NCI-H2029 (cell line): ENCODE results near the gene LAMC1.
A peak's percentile ranks its signal among the peaks of the same experiment; 100 is the strongest.

Experiments used
- DNase-seq: peaks from one replicate; lab custom pipeline; 2025; lab: John Stamatoyannopoulos, UW

LAMC1 gene

DNA sequence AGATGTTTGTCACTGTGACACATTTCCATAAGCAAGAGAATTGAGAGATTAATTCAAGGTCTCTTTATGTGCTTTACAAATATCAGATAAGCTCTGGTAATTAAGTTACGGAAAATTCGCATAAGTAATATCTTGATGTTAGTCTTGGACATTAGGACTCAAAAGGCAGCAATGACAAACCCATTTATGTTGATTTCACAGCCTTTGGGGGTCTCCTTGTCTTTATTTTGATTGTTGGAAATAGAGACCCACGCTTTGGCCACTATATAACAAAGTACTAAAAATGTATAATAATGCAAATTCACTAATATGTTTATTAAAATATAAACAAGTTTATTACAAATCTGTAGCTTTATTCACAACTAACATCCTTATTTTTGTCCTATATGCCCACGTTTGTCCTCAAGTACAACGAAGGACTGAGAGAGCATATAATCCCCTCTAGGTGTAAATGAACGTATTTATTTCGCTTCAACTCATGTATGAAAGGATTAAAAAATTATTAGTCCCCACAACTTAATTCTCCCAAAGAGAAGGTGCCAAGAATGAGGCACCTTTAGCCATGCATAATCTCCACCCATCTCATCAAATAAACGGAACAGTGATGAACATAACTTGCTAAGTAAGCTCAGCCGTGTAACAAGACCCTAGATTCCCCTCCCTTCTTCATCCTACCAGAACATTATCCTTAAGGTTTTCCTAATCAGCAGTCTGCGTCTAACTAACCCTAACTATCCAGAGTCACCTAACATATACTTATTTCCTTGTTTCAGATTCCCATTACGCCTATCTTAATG lies 1.6 kb upstream of the LAMC1 start:
- no peak for DNase-seq

DNA sequence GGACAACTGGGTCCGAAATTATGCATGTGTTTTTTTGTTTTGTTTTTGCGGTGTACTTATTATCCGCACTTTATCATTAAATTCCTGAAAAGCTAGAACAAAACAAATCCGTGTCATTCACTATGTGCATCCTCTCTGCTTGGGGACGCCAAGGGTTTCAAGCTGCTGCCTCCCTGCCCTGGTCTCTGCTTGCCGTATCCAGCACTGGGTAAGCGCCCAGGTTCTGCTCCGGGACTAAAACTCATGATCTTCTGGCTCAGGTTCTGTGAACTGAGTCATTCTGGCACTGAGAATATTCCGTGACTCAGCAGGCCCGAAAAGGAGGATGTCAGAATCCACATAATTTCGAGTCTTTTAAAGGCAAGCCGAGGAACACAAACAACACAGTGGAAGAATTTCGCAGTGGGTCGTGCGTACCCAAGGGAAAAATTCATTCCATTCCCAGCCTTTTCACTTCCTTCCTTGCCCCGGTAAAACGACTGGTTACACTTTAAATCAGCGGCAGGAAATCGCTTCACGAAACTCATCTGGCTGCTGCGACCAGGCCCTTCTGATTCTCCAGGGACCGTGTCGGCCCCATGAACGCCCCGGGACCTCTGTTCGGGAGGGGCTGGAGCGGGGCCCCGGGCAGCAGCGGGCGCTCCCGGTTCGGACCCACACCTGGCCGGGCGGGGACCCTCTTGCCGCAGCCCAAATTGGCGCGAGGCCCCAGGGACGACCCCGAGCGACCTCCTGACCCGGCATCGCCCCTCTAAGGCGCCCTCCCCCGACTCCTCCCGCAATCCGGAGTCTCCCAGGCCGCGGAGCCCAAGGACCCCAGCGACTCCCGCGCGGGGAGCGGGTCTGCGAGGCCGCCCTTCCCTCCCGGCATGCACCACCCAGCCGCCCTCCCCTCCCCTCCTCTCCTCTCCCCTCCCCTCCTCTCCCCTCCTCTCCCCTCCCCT lies 746 bp upstream of the LAMC1 start:
- peak; percentile 48 for DNase-seq

DNA sequence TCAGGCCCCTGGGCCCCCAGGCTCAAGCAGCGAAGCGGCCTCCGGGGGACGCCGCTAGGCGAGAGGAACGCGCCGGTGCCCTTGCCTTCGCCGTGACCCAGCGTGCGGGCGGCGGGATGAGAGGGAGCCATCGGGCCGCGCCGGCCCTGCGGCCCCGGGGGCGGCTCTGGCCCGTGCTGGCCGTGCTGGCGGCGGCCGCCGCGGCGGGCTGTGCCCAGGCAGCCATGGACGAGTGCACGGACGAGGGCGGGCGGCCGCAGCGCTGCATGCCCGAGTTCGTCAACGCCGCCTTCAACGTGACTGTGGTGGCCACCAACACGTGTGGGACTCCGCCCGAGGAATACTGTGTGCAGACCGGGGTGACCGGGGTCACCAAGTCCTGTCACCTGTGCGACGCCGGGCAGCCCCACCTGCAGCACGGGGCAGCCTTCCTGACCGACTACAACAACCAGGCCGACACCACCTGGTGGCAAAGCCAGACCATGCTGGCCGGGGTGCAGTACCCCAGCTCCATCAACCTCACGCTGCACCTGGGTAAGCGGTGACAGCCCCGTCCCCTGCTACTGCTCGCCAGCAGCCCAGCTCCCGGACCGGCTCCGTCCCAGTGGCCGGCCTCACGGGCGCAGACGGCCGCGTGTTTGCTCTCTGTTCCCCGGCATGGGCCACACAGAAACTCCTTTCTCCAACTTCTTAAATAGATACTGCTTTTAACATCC lies 539 bp downstream of the LAMC1 start:
- peak; percentile 30 for DNase-seq

DNA sequence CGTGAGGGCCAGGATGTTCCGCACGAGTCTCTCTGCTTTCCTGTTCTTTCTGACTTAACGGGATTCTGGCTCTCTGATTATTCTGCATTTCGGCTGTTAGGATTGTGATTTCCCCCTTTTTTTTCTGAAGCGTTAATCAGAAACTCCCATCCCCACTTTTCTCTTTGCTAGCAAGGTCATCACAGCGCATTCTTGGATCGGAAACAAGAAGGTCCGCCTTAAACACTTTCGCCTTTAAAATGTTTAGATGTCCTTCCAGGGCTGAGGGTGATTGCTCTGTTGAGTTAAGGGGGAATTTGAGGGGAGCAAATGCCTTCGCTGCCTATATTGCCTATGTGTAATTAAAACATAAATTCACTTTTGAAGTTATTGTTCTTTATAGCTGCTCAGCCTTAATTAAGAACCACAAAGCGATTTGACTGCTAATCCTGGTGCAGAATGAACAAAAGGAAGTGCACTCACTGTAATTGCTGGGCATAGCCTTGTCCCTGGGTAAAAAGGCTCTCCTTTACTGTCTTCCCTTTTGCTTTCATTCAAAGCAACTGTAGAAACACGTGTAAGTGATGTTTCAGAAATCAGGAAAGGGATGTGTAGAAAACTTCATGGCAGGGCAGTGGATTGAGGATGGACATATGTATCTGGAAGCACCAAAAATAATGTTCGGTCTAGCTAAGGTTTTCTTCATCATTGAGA lies 1.2 kb downstream of the LAMC1 start:
- no peak for DNase-seq

DNA sequence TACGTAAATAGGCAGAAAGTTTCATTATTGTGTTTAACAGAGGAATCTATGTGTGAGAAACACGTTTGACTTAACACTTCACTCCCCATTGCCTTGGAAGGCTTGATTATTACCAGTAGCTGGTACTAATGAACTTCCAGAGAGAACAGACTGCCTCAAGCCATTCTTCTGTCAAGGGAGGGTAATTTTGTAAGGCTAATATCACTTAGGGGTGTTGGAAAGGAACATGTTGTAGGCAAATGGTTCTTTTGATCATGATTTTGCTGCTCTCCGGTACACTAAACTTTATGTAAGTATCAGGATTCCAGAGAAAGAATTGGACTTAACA lies 1.8 kb downstream of the LAMC1 start:
- DNase-seq: no peak

DNA sequence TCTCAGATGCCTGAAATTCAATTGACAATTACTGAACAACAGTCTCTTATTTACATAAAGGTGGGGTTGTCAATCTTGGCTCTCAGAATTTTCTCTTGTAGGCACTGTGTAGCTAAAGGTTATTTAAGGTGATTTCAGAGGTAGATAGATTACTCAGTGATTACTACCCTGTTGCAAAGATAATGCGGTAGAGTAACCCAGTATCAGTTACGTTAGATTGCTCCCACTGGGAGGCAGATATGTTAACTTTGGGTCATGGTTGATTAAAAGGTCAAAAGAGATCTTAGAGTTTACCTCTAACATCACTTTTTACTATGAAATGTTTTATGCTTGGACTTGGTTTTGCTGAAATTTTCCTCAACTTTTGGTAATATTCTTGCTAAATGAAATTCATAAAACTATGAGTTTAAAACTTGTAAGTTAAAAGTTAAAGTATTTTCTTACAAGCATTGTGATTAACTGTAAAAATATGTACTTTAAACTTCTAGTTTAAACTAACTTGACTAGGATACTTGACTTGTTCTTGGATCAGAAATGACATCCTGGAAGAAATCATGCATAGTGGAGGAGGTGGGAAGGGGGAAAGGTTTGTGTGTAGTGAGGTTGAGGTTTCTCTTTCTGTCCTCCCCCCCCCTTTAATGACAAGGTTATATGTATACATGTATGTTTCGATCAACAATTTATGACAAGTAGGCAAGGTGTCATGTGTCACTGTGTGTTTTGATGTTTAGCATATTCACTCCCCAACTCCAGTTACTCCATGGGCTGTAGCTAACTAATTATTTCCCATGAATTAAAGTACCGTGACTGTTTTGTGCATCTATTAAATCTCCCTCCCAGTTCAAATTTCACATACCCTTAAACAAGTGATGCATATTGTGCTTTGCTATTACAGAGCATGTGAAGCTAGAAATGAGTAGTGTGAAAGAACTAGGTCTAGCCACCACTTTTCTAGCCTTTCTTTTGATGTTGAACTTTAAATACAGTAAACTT lies 2.9 kb downstream of the LAMC1 start:
- no peak for DNase-seq

DNA sequence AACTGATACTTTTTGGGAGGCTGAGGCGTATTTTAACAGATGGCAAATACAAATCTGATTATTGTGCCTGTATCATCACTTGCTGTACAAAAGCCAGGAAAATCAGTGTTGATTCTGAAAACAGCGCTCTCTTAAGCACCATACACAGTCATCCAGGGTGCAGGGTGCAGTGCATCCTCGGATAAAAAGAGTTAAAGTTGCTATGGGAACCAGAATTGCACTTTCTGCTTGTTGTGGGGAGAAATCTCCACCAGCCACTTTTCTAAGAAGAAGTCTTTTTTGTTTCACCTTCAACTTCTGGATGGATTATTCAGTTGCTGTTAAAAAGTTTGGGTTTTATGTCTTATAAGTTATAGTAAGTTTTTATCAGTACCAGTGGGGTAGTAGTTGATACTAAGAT lies 3.8 kb downstream of the LAMC1 start:
- DNase-seq: no peak

DNA sequence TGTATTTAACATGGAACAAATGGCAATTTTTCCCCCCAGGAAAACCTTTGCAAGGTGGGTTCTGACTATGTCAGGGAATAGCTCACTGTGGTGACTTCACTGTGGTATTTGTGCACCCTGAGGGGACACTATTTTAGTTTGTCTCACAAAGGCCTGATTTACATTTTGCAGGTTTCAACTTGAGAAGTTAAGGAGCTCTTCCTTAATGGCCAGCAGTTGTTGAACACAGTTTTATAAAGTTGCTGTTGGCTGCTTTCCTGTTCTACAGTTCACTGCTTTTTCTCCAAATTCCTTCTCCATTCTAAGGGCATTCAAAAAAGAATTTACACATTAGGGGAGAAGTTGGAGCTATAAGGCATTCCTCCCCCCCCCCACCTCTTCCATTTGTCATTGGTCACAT lies 4.6 kb downstream of the LAMC1 start:
- no peak for DNase-seq

DNA sequence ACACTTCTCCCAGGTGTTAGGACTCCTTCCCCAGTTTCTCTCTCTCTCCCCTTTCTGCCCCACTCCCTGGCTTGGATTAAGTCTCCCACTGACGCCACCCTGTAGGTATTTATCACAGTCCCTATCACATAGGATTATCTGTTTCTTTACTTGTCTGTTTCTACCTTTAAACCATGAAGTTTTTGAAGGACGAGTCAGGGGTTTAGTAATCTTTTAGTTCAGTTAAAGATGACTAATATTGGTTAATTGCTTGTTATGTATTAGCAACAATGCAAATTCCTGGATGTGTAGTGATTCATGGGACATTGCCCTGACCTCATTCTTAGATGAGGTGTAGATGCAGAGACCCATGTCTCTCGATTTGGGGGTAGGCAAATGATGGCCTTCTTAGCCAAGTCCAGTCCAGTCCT lies 6.4 kb downstream of the LAMC1 start:
- no peak for DNase-seq

DNA sequence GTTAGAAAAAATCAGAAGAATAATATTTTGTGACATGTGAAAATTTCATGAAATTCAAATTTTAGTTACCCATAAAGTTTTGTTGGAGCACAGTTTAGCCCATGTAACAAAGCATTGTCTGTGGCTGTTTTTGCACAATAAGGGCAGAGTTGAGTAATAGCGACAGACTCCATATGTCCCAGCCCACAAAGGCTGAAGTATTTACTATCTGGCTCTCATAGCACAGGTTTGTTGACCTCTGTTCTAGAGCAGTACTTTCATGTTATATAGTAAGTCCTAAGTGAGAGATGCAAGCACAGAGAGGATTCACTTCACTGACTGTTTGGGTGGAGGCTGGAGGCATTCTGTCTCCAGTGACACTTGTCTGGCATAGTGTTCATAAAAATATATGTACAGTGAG lies 6.8 kb downstream of the LAMC1 start:
- peak; percentile 63 for DNase-seq

DNA sequence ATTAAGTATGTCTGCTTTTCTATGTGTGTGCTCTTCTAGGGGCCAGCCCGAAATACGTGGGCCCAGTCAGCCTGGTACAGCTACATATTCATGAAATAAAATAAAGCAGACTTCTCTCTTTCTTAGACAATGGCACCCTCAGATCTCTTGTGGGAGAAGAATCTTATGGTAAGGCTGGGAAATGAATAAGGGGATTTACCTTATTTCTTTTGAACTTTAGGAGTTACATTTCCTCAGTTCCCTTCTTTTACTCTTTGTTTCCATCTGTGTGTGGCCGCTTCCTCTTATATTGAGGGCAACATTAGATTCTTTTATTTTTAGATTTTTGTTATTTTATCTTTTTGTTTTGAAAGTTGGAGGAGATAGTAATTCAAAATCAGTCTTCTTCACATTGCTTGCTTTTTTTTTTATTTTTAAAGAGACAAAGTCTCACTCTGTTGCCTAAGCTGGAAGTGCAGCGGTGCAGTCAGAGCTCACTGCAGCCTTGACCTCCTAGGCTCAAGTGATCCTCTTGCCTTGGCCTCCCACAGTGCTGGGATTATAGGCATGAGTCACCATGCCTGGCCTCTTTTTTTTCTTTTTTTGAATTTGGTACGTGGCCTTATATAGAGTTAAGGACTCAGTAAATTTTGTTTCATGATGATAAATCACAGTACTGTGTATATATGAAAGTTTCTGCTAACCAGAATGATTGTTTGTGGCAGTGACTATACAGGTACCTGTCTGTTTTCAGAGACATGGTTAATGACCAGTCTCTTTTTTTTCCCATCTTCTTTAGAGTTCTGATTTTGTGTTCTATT lies 9.1 kb downstream of the LAMC1 start:
- no peak for DNase-seq

DNA sequence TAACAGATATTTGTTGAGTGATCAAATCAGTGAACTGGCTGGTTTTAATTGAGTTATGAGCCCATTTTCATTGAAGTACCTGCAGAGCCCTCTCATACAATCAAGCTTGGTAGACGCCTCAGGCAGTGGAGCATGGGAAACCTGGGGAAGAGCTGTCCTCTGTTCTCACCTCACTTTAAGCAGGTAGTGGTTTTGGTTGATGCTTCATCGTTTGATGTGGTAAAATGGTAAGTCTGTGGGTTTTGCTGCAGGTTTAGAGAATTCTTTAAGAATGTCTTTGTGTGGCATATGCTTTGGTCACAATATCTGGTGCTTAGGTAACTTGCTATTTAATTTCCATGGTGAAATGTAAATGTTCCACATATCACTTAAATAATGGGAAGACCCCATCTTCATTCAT lies 10.0 kb downstream of the LAMC1 start:
- no peak for DNase-seq

DNA sequence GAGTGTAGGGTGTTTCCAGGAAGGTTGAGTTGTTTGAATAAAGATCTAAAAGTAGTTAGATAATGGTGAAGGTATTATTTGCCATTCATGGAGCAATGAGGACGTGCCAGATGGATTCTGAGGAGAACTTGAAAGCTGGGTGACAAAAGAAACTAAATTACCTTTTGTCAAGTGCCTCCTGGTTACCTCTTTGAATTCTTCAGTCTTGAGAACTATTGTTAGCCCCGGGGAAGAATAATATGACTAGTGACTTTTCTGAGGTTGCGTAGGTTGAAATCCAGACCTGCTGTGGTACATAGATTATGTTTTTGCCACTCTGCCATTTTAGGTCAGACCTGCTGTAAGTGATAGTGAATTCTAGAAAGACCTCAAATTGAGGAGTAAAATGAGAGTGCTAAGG lies 11.5 kb downstream of the LAMC1 start:
- no peak for DNase-seq

DNA sequence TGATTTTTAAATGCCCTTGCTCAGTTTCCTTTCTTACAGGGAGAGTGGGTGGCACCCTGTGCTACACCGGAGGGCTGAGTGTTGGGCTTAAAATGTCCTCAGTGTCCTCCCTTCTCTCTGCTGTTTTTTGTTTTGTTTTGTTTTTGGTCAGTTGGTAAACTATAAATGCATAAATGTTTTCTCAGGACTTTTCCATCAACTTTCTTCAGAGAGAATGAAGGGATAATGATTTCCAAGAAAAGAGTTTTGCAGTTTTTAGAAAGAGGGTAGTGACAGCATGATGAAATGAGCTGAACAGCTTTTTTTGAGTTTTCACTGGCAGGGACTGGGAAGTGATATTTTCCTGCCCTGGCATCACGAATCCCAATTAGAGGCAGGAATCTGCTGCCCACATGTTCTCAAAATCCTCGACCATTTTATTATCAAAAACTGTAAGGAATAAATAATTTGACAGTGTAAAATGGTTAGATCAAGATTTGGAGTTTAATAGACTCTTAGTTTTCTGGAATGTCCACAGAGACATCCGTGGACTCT lies 15.2 kb downstream of the LAMC1 start:
- no peak for DNase-seq

DNA sequence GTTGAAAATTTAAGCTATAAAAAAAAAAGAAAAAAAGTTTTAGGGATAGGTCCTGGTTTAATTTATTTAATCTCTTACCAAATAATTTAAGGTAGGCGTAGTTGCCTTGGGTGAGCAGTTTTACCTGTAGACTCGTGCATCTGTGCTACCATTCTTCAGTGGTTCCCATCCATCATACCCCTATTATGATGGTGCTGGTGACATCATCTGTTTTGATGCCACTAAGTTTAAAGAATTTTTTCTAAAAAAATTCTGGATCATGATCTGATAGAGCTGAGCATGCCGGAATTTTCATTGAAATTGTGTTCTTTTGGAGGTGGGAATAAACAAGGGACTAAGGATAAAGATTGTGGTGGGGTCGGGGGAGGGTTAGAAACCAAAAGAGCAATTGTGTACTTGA lies 15.7 kb downstream of the LAMC1 start:
- DNase-seq: no peak

DNA sequence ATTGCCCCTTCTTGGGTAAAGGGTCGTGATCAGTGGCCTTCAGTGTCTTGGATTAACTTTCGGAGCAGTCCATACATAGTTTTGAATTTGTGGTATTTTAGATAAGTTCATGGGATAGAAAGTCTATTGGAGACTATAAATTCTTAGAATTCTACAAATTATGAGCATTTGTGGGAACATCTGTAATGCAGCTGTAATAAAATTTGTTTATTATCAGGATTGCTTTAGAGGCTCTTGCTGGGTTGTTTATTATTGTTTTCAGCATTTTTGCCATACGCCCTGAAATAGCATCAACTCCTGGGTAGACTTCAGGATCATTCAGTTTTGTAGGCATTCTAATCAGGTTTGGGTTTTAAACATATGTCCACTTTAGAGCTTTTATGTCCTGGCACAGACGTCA lies 16.1 kb downstream of the LAMC1 start:
- no peak for DNase-seq

DNA sequence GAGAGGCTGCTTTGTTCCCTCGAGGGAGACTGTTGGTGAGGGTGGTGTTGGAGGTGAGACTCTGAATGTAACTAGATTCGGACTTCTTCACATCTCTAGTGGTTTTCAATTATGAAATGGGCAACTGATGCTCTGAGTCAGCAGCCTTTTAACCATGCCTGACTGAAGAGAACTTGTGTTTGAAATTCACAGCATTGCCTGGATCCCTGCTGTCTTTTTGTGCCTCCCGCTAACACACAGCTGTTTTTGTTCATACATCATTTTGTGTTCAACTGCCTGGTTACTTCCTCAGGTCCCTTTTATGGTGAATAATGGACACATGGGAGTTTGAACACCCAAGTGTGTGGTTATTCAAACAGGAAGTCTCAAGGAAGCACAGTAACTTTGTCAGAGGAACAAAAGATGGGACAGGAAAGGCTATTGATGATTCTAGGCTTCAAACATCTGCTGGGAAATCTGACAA lies 16.8 kb downstream of the LAMC1 start:
- DNase-seq: no peak

DNA sequence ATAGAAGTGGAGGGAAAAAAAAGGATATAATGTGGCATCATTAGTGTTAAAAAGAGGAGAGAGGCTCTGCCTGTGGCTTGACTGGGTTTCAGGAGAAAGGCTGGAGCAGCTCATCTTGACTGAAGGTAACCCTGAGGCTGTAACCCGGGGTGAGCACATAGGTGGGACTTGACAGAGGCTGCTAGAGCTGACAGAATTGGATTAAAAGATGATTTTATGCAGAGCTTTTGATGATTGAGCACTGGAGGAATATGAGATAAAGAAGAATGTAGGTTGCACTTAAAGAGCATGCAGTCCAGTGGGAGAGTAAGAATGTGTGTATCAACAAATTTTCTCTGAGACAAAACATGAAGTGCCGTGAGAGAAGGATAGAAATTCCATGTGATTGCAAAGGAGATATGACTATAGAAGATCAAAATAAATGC lies 17.3 kb downstream of the LAMC1 start:
- no peak for DNase-seq

DNA sequence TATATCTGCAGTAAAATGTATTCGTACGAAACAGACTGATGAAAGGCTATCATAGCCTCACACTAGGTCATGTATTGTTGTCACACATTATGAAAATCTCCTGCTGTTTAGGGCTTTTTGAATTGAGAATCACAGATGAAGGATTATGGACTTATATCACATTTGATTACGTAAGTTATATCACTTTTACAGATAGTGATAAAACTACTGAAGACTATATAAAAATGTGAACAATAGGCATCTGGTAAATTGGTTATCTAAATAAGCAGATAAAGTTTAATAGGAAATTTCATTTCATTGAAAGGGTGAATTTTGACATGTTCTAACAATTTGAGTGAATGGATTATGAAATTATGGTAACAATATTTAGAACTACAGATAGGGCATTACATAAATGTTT lies 20.0 kb downstream of the LAMC1 start:
- DNase-seq: no peak
